ENCODE results near the gene CTAGE8. TPM values are rescaled to one million over a fixed set of nuclear protein-coding genes. Genes with fewer than 3 reads are reported as not detected.
"Not testable (repeated sequence)": the region's sequence is repeated elsewhere in the genome, so short reads cannot be mapped to it uniquely, and the experiment has no call there.

The CTAGE8 gene
- total and polyA plus RNA-seq, 2 of the 8 experiments (the other 6 are each of a cell fraction or from before 2014, with no cell fraction given), result not detected

GRCh38 chr7:144223675-144224074 lies 45.4 kb downstream of the CTAGE8 start:
- H3K4me3 ChIP-seq (ENCODE audit: extremely low read depth in 1 of 4, insufficient read depth in 2 of 4, low read depth in 3 of 4, low read length in 4 of 4); H4K20me1 ChIP-seq (replicated peaks in 1 of 2; ENCODE audit: control insufficient read depth in 1 of 2, insufficient read depth in 2 of 2, low read length in 2 of 2); H3K27me3 ChIP-seq (replicated peaks in 1 of 4; ENCODE audit: control insufficient read depth in 3 of 4, extremely low read depth in 1 of 4, insufficient read depth in 3 of 4, low read length in 3 of 4); H4K8ac ChIP-seq (ENCODE audit: extremely low read depth, insufficient read depth, low read length); H3K27ac ChIP-seq (ENCODE audit: low read depth, low read length); H3K18ac ChIP-seq (ENCODE audit: extremely low read depth, low read length); POLR2A ChIA-PET (ENCODE audit: partially characterized antibody); FAIRE-seq; H2AFZ ChIP-seq (ENCODE audit: low read length); H2BK12ac ChIP-seq (ENCODE audit: low read depth, low read length); CTCF ChIA-PET (ENCODE audit: partially characterized antibody); H2BK15ac ChIP-seq (ENCODE audit: low read length); H2AK5ac ChIP-seq (ENCODE audit: low read depth, low read length); H3K56ac ChIP-seq (replicated peaks; ENCODE audit: insufficient read length, low read depth, low read length); DNase-seq (ENCODE audit: low read depth in 1 of 2, low spot score in 2 of 2); H4K91ac ChIP-seq (replicated peaks; ENCODE audit: insufficient read length, low read length); H3K36me3 ChIP-seq (ENCODE audit: control insufficient read depth in 2 of 4, insufficient read depth in 4 of 4, low read length in 3 of 4); H2BK5ac ChIP-seq (ENCODE audit: low read depth, low read length); H4K5ac ChIP-seq (ENCODE audit: insufficient read length, low read depth, low read length); H3K79me1 ChIP-seq (ENCODE audit: low read depth, low read length); H3K79me2 ChIP-seq (ENCODE audit: control insufficient read depth in 1 of 2, insufficient read depth in 2 of 2, low read length in 2 of 2); H2BK120ac ChIP-seq (replicated peaks; ENCODE audit: low read depth, low read length); H3K23ac ChIP-seq (ENCODE audit: insufficient read length); H3K9ac ChIP-seq (replicated peaks in 1 of 4; ENCODE audit: extremely low read depth in 1 of 4, low read depth in 3 of 4, low read length in 3 of 4); H2BK20ac ChIP-seq (ENCODE audit: low read length); H3K4ac ChIP-seq (replicated peaks; ENCODE audit: insufficient read length, low read depth, low read length); H3K4me1 ChIP-seq (replicated peaks in 1 of 4; ENCODE audit: control insufficient read depth in 3 of 4, insufficient read depth in 4 of 4, low read length in 3 of 4); H3K23me2 ChIP-seq (ENCODE audit: low read depth, low read length); H3K14ac ChIP-seq (ENCODE audit: insufficient read length); H3K4me2 ChIP-seq (ENCODE audit: insufficient read depth in 1 of 2, low read depth in 2 of 2, low read length in 2 of 2); H3K9me3 ChIP-seq (ENCODE audit: insufficient read depth in 2 of 2, low read depth in 1 of 2, low read length in 1 of 2): not testable (repeated sequence)

DNA sequence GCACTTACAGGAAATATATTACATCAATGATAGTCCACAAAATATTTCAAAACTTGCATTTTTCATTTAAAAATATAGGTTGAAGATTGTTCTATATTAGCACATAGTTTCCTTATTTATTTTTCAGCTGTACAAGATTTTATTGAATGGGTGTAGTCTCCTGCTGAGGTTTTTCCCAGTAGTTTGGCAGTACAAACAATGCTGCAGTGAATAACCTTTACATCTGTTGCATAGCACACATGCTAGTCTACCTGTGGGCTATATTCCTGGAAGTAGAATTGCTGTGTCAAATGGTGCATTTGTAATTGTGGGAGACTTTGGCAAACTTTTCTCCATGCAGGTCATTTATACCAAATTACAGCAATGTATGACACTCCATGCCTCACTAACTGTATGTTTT lies 48.6 kb downstream of the CTAGE8 start:
- H2BK12ac ChIP-seq (ENCODE audit: low read depth, low read length); H3K27me3 ChIP-seq (replicated peaks in 1 of 4; ENCODE audit: control insufficient read depth in 3 of 4, extremely low read depth in 1 of 4, insufficient read depth in 3 of 4, low read length in 3 of 4); H3K79me2 ChIP-seq (ENCODE audit: control insufficient read depth in 1 of 2, insufficient read depth in 2 of 2, low read length in 2 of 2); FAIRE-seq; H3K4ac ChIP-seq (replicated peaks; ENCODE audit: insufficient read length, low read depth, low read length); DNase-seq (ENCODE audit: low read depth in 1 of 2, low spot score in 2 of 2); H3K4me3 ChIP-seq (ENCODE audit: extremely low read depth in 1 of 4, insufficient read depth in 2 of 4, low read depth in 3 of 4, low read length in 4 of 4); H4K91ac ChIP-seq (replicated peaks; ENCODE audit: insufficient read length, low read length); POLR2A ChIA-PET (ENCODE audit: partially characterized antibody); H3K18ac ChIP-seq (ENCODE audit: extremely low read depth, low read length); H3K79me1 ChIP-seq (ENCODE audit: low read depth, low read length); H3K23ac ChIP-seq (ENCODE audit: insufficient read length); H3K4me1 ChIP-seq (replicated peaks in 1 of 4; ENCODE audit: control insufficient read depth in 3 of 4, insufficient read depth in 4 of 4, low read length in 3 of 4); H3K14ac ChIP-seq (ENCODE audit: insufficient read length); H3K27ac ChIP-seq (ENCODE audit: low read depth, low read length); H3K23me2 ChIP-seq (ENCODE audit: low read depth, low read length); H3K9ac ChIP-seq (replicated peaks in 1 of 4; ENCODE audit: extremely low read depth in 1 of 4, low read depth in 3 of 4, low read length in 3 of 4); H2BK20ac ChIP-seq (ENCODE audit: low read length); H3K9me3 ChIP-seq (ENCODE audit: insufficient read depth in 2 of 2, low read depth in 1 of 2, low read length in 1 of 2); H4K5ac ChIP-seq (ENCODE audit: insufficient read length, low read depth, low read length); H2AK5ac ChIP-seq (ENCODE audit: low read depth, low read length); H2AFZ ChIP-seq (ENCODE audit: low read length); H2BK120ac ChIP-seq (replicated peaks; ENCODE audit: low read depth, low read length); H3K56ac ChIP-seq (replicated peaks; ENCODE audit: insufficient read length, low read depth, low read length); H2BK15ac ChIP-seq (ENCODE audit: low read length); H2BK5ac ChIP-seq (ENCODE audit: low read depth, low read length); H4K8ac ChIP-seq (ENCODE audit: extremely low read depth, insufficient read depth, low read length); CTCF ChIA-PET (ENCODE audit: partially characterized antibody); H4K20me1 ChIP-seq (replicated peaks in 1 of 2; ENCODE audit: control insufficient read depth in 1 of 2, insufficient read depth in 2 of 2, low read length in 2 of 2); H3K4me2 ChIP-seq (ENCODE audit: insufficient read depth in 1 of 2, low read depth in 2 of 2, low read length in 2 of 2); H3K36me3 ChIP-seq (ENCODE audit: control insufficient read depth in 2 of 4, insufficient read depth in 4 of 4, low read length in 3 of 4): not testable (repeated sequence)
